Thoracic aorta (tissue), 2 donors: ENCODE results near the gene NUMBL. TPM values are rescaled to one million over a fixed set of nuclear protein-coding genes. Genes with fewer than 3 reads are reported as not detected.

Source experiments
- ATAC-seq: fragments of 150-250 bp; one replicate; pipeline ENCODE4 v1.8.0; 2017; ENCODE audit warnings: low read depth; ENCODE audit not compliant: insufficient number of reproducible peaks, low FRiP score
- DNase-seq: peaks from one replicate; pipeline ENCODE4 v3.0.0-alpha.2; 2020; ENCODE audit warnings: low spot score
- H3K27ac ChIP-seq, 2 donors: fragments of 200-600 bp; sonication (generic); 1 replicate in 1 of 2; 2 replicates in 1 of 2; pipeline ENCODE4 v1.5.1; 2016; ENCODE audit warnings: mild to moderate bottlenecking in 2 of 2, moderate library complexity in 2 of 2
- H3K27me3 ChIP-seq: fragments of 200-600 bp; sonication (generic); replicated peaks from 2 replicates; pipeline ENCODE4 v1.6.0; 2016; ENCODE audit warnings: mild to moderate bottlenecking; ENCODE audit not compliant: insufficient read depth
- H3K36me3 ChIP-seq: fragments of 200-600 bp; sonication (generic); one replicate; pipeline ENCODE4 v1.5.1; 2016
- H3K4me1 ChIP-seq, 2 donors: fragments of 200-600 bp; sonication (generic); 1 replicate in 1 of 2; 2 replicates in 1 of 2; pipeline versions ENCODE4 v1.5.1 to v1.6.0; 2016; ENCODE audit warnings: low read depth in 2 of 2, mild to moderate bottlenecking in 1 of 2; ENCODE audit not compliant: control insufficient read depth in 1 of 2
- H3K4me3 ChIP-seq: fragments of 200-600 bp; sonication (generic); 2 replicates; pipeline ENCODE4 v1.5.1; 2016; ENCODE audit warnings: mild to moderate bottlenecking
- H3K9me3 ChIP-seq: fragments of 200-600 bp; sonication (generic); 2 replicates; pipeline ENCODE4 v1.5.1; 2016
- CTCF ChIP-seq: fragments of 200-600 bp; sonication (generic); IDR thresholded peaks from one replicate; pipeline ENCODE4 v1.5.1; 2019; ENCODE audit warnings: antibody characterized with exemption
- total RNA-seq, 2 donors: library from RNA; depleted of rRNA; stranded (reverse); fragments of >200 nt; gene quantifications; one replicate each; pipeline versions ENCODE4 v1.1.0 to v1.2.3, GENCODE V29; 2016

NUMBL gene
- total RNA-seq, 2 donors from 2014 or later: 101 to 133 TPM

- Histone ChIP-seq H3K27me3 (no peaks in the 10 kb centered on the region), H3K27ac (peak overlapping the region in 1 of 2 donors; percentile 17), H3K4me3 (no peak overlapping the region), H3K4me1 (peaks cover 0 to 6% of the 10 kb centered on the region in 2 donors), H3K9me3 (no peaks in the 10 kb centered on the region), H3K36me3 (peaks cover 58% of the 10 kb centered on the region)
- TF ChIP-seq CTCF: no peak
- ATAC-seq (no peak), DNase-seq (no peak)
Observed at GRCh38 chr19:40622773-40623075, 67.7 kb downstream of the NUMBL start.

GRCh38 chr19:40621966-40622772 lies 68.3 kb downstream of the NUMBL start:
- no peak overlapping the region for H3K4me3 ChIP-seq
- H3K4me1 ChIP-seq: peaks cover 0 to 6% of the 10 kb centered on the region in 2 donors
- H3K27me3 ChIP-seq: no peaks in the 10 kb centered on the region
- DNase-seq (no peak), ATAC-seq (no peak)
- no peaks in the 10 kb centered on the region for H3K9me3 ChIP-seq
- no peak overlapping the region for H3K27ac ChIP-seq
- TF ChIP-seq CTCF: no peak
- H3K36me3 ChIP-seq: peaks cover 56% of the 10 kb centered on the region

- Histone ChIP-seq H3K4me1 (peaks cover 0 to 6% of the 10 kb centered on the region in 2 donors), H3K27me3 (no peaks in the 10 kb centered on the region), H3K36me3 (peaks cover 54% of the 10 kb centered on the region), H3K4me3 (no peak overlapping the region), H3K27ac (no peak overlapping the region), H3K9me3 (no peaks in the 10 kb centered on the region)
- no peak for TF ChIP-seq CTCF
- DNase-seq: no peak
- ATAC-seq: no peak
Observed at GRCh38 chr19:40621283-40621682, 69.2 kb downstream of the NUMBL start.

- no peak for DNase-seq
- Histone ChIP-seq H3K4me3 (no peak overlapping the region), H3K36me3 (peaks cover 43% of the 10 kb centered on the region), H3K4me1 (peaks cover 0 to 6% of the 10 kb centered on the region in 2 donors), H3K9me3 (no peaks in the 10 kb centered on the region), H3K27me3 (no peaks in the 10 kb centered on the region), H3K27ac (no peak overlapping the region)
- TF ChIP-seq CTCF: no peak
- no peak for ATAC-seq
Observed at GRCh38 chr19:40620161-40620485, 70.3 kb downstream of the NUMBL start.

GRCh38 chr19:40619333-40620160 lies 70.9 kb downstream of the NUMBL start:
- ATAC-seq (no peak), DNase-seq (no peak)
- Histone ChIP-seq H3K9me3 (no peaks in the 10 kb centered on the region), H3K27ac (no peak overlapping the region), H3K27me3 (no peaks in the 10 kb centered on the region), H3K4me3 (no peak overlapping the region), H3K36me3 (peaks cover 43% of the 10 kb centered on the region), H3K4me1 (peaks cover 0 to 6% of the 10 kb centered on the region in 2 donors)
- no peak for TF ChIP-seq CTCF
